ENCODE data around the gene CAMK2B. TPM values are rescaled to one million over a fixed set of nuclear protein-coding genes. Genes with fewer than 3 reads are reported as not detected.
"Not testable (repeated sequence)": the region's sequence is repeated elsewhere in the genome, so short reads cannot be mapped to it uniquely, and the experiment has no call there.

The CAMK2B gene
- total RNA-seq, 4 donors from 2014 or later: 7.0 to 19.3 (median 18.5) TPM

DNA sequence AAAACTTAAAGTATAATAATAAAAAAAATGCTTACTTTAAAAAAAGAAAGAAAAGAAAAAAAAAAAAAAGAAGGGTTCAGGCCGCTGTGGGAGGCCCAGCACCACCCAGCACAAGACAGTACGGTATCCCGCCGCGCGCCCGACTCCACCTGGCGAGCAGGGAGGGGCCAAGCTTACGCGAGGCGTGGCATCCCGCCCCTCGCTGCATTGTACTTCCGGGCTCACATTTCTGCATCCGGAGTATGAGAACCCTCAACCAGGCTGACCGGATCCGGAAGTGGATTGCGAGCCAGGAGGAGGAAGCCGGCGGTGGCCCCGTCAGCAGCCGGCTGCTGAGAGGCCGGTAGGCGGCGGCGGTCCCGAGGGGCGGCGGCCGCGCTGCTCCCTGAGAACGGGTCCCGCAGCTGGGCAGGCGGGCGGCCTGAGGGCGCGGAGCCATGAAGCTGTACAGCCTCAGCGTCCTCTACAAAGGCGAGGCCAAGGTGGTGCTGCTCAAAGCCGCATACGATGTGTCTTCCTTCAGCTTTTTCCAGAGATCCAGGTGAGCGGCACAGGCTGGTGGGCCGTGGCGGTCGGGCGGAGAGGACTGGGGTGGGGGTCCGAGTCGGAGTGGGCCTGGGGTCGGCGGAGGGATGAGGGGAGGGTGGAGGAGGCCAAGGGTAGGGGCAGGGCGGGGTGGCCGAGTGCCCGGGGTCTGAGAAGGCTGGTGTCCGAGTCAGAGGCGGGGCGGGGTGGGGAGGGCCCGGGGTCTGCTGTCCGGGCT lies 124.5 kb downstream of the CAMK2B start, which contains the start of gene YKT6:
Gene YKT6, plus strand, starts transcription at position 280 of the 763 bp plus-strand sequence. Its CDS starts 158 bp downstream, at position 438.
- Histone ChIP-seq H3K4me3 (replicated peaks in 1 of 3) (peak within 1 kb of the TSS; percentile 77 to 100 (median 99)), H3K9me3 (no peaks in the 10 kb centered on the region), H3K27ac (peak within 1 kb of the TSS in 1 of 3 donors; percentile 52), H3K27me3 (no peaks in the 10 kb centered on the region), H3K36me3 (peaks cover 12 to 15% of the 10 kb centered on the region in 2 donors), H3K4me1 (peaks cover 13 to 15% of the 10 kb centered on the region in 2 donors)
- TF ChIP-seq POLR2A (IDR thresholded peaks at IDR 0.05): peak in 1 of 2 donors; percentile 76
- TF ChIP-seq, protein P1, sequence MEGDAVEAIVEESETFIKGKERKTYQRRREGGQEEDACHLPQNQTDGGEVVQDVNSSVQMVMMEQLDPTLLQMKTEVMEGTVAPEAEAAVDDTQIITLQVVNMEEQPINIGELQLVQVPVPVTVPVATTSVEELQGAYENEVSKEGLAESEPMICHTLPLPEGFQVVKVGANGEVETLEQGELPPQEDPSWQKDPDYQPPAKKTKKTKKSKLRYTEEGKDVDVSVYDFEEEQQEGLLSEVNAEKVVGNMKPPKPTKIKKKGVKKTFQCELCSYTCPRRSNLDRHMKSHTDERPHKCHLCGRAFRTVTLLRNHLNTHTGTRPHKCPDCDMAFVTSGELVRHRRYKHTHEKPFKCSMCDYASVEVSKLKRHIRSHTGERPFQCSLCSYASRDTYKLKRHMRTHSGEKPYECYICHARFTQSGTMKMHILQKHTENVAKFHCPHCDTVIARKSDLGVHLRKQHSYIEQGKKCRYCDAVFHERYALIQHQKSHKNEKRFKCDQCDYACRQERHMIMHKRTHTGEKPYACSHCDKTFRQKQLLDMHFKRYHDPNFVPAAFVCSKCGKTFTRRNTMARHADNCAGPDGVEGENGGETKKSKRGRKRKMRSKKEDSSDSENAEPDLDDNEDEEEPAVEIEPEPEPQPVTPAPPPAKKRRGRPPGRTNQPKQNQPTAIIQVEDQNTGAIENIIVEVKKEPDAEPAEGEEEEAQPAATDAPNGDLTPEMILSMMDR (IDR thresholded peaks at IDR 0.05): peak in 5 of 6 experiments; percentile 38 to 74 (median 63)
- intact Hi-C loops (cut with DNase I): loop anchor here (10.0 kb wide), 1 partner anchor 76 kb away; the partner anchor contains the start of gene POLD2
- 1 to 2% methylated on average over 25 to 40 of the region's 58 CpGs for WGBS, 2 donors
- peak; percentile 94 to 96 for DNase-seq

DNA sequence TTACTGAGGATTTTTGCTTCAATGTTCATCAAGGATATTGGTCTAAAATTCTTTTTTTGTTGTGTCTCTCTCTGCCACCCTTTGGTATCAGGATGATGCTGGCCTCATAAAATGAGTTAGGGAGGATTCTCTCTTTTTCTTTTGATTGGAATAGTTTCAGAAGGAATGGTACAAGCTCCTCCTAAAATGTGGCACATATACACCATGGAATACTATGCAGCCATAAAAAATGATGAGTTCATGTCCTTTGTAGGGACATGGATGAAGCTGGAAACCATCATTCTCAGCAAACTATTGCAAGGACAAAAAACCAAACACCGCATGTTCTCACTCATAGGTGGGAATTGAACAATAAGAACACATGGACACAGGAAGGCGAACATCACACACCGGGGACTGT lies 125.2 kb downstream of the CAMK2B start:
- H3K9me3 ChIP-seq; H3K36me3 ChIP-seq; H3K27me3 ChIP-seq; H3K4me3 ChIP-seq (replicated peaks in 1 of 3); H3K27ac ChIP-seq; DNase-seq: not testable (repeated sequence)
- 80 to 83% methylated on average over 2 to 3 of the region's 3 CpGs for WGBS, 2 donors
- intact Hi-C loops (cut with DNase I): loop anchor here (10.0 kb wide), 1 partner anchor 75 kb away; the partner anchor contains the start of gene POLD2
- H3K4me1 ChIP-seq: peaks cover 13 to 15% of the 10 kb centered on the region in 2 donors

DNA sequence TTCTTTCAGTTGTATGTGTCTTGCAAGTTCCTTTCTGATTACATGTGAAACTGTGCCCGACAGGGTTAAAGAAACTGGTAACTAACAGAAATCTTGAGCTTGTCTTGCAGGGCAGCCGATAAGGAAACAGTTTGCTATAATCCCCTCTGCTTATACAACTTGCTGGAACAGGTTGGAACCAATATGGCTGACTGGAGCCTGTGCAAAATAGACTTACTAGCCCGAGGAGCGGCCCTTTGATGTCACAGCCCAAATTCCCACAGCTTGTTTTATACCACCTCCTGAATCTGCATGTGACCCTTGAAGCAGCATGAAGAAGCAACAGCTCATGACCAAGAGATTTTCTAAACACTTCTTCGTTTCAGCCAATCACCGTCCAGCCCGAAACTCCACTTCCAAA lies 127.9 kb downstream of the CAMK2B start:
- Histone ChIP-seq H3K27ac (no peak overlapping the region), H3K4me1 (peaks cover 10 to 12% of the 10 kb centered on the region in 2 donors), H3K36me3 (no peaks in the 10 kb centered on the region), H3K27me3 (no peaks in the 10 kb centered on the region), H3K4me3 (replicated peaks in 1 of 3) (no peak overlapping the region), H3K9me3 (no peaks in the 10 kb centered on the region)
- no peak for DNase-seq
- 80 to 86% methylated on average over 7 of the region's 7 CpGs for WGBS, 2 donors
- no peak for TF ChIP-seq POLR2A (IDR thresholded peaks at IDR 0.05)
- TF ChIP-seq, protein P1 (IDR thresholded peaks at IDR 0.05): no peak
- intact Hi-C loops (cut with DNase I): no loop called here

DNA sequence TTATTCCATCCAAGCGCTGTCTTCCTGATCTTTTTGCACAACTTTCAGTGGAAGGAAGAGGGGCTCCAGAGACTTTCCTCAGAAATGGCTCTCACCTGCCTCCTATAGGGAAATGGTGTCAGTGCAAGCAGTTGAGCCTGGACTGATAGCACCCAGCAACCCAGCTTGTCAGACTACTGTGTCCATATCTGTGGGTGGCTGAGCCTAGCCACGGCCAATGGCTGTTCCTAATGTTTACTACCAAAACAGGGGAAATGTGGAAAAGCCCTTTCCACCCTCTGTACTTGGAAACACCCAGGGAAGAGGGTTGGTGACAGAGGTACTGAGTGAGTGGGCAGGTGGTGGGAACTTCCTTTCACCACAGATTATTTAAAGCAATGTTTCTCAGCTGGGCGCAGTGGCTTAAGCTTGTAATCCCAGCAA lies 128.9 kb downstream of the CAMK2B start:
- DNase-seq: peak; percentile 36
- no peak overlapping the region for H3K27ac ChIP-seq
- intact Hi-C loops (cut with DNase I): no loop called here
- WGBS, 2 donors: 41 to 43% methylated on average over 3 of the region's 3 CpGs
- H3K27me3 ChIP-seq: no peaks in the 10 kb centered on the region
- H3K4me3 ChIP-seq (replicated peaks in 1 of 3): no peak overlapping the region
- TF ChIP-seq, protein P1 (IDR thresholded peaks at IDR 0.05): peak in 5 of 6 experiments; percentile 20 to 67 (median 63)
- TF ChIP-seq POLR2A (IDR thresholded peaks at IDR 0.05): no peak
- no peaks in the 10 kb centered on the region for H3K9me3 ChIP-seq
- H3K4me1 ChIP-seq: peaks cover 0 to 2% of the 10 kb centered on the region in 2 donors
- H3K36me3 ChIP-seq: no peaks in the 10 kb centered on the region

DNA sequence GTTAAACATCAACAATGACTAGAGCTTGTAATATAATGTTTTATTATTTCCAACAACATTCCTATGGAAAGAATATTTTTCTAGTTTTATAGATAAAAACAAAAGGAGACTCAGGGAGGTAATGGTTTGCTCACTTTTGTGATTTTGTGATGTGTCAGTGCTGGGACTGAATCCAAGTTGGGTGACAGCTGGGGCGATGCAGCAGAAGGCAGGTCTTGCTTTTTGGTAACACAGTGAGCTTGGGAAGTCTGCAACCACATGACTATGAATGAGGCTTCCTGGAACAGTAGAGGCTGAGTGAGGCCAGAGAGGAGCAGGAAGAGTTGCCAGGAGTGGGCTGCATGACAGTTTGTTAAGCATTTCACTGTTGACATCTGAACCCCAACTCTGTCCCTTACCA lies 129.5 kb downstream of the CAMK2B start:
- no peak overlapping the region for H3K27ac ChIP-seq
- H3K36me3 ChIP-seq: no peaks in the 10 kb centered on the region
- 44 to 62% methylated on average over 1 of the region's 1 CpG for WGBS, 2 donors
- TF ChIP-seq POLR2A (IDR thresholded peaks at IDR 0.05): no peak
- TF ChIP-seq, protein P1 (IDR thresholded peaks at IDR 0.05): no peak
- H3K9me3 ChIP-seq: no peaks in the 10 kb centered on the region
- no peak for DNase-seq
- no peaks in the 10 kb centered on the region for H3K27me3 ChIP-seq
- intact Hi-C loops (cut with DNase I): no loop called here
- H3K4me1 ChIP-seq: no peaks in the 10 kb centered on the region
- no peak overlapping the region for H3K4me3 ChIP-seq (replicated peaks in 1 of 3)

Measured in thyroid gland (tissue), 4 donors.